HG03108 (cell line): ENCODE data around the gene APRT.
A peak's percentile ranks its signal among the peaks of the same experiment; 100 is the strongest.
"Not testable (repeated sequence)": the region's sequence is repeated elsewhere in the genome, so short reads cannot be mapped to it uniquely, and the experiment has no call there.

ENCODE experiments used
- ATAC-seq: cut with Tn5 transposase; IDR thresholded peaks from one replicate; pipeline ENCODE4 v1.9.1; 2021; ENCODE audit warnings: moderate library complexity; ENCODE audit not compliant: unreplicated experiment

Gene APRT

GRCh38 chr16:88790312-88791211, 21.2 kb downstream of the APRT start:
- no peak for ATAC-seq

DNA sequence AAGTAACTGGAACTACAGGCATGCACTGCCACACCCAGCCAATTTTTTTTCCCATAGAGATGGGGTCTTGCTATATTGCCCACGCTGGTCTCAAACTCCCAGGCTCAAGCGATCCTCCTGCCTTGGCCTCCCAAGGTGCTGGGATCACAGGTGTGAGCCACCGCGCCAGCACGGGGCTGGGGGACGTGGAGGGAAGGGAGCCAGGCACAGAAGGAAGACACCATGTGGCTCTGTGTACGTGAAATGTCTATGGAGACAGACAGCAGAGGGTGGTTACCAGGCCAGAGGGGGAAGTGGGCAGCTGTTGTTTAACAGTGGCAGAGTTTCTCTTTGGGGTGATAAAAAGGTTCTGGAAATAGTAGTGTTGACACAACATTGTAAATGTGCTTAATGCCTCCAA, 22.1 kb downstream of the APRT start:
- no peak for ATAC-seq

DNA sequence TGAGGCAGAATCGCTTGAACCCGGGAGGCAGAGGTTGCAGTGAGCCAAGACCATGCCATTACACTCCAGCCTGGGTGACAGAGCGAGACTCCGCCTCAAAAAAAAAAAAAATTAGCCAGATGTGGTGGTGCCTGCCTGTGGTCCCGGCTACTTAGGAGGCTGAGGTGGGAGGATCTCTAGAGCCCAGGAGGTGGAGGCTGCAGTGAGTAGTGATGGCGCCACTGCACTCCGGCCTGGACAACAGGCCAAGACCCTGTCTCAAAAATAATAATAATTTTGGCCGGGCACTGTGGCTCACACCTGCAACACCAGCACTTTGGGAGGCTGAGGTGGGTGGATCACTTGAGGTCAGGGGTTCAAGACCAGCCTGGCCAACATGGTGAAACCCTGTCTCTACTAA, 23.0 kb downstream of the APRT start:
- ATAC-seq: not testable (repeated sequence)

- ATAC-seq: no peak
Observed at GRCh38 chr16:88787579-88788314, 24.0 kb downstream of the APRT start.

GRCh38 chr16:88785106-88785924, 26.4 kb downstream of the APRT start, which contains the start of gene PIEZO1:
Gene PIEZO1, minus strand, starts transcription at chr16:88785220. Its CDS starts 256 bp downstream, at chr16:88784964.
- ATAC-seq: no peak

DNA sequence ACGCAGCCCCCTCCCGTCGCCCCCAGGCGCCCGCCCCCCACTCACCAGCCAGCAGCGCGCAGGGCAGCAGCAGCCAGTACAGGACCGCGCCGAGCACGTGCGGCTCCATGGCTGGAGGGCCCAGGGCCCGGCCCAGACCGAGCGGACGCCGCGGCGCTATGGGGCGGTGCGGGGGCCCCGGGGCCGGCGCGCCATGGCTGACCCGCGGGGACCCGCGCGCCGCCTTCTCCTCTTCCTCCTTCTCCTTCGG, 26.9 kb downstream of the APRT start:
- ATAC-seq: no peak

DNA sequence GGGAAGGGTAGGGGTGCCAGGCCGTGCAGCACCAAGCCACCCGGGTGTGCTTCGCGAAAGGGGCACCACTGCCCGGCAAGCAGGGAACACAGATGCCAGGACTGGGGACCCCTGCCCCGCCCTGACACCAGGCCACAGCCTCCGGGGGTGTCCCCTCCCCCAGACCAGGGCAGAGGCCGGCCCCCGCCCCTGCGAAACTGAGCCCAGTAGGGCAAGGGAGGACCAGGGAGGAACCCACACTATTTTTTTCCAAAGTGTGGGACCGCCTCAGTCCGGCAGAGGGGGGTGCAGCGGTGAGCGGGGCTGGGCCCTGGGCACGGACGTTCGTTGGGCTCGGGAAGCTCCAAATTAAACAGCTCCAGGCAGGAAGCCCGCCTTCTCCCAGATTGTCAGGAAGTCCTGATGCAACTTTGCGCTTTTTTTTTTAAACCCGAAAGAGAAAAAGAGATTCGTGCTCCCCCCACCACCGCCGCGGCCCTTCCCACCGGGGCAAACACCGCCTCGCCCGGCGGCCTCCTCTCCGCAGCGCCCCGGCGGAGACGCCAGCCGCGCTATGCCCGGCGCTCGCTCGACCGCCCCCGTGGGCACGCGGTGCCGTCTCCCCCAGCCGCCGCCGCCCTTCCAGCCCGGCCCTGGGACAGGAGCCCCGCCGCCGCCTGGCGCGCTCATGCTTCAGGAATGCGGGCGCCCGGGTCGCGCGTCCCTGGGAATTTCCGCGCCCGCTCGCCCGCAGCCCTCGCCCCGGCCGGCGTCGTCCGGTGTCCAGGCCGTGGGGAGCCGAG, 27.5 kb downstream of the APRT start:
- ATAC-seq: no peak

GRCh38 chr16:88783391-88784073, 28.2 kb downstream of the APRT start:
- ATAC-seq: no peak

DNA sequence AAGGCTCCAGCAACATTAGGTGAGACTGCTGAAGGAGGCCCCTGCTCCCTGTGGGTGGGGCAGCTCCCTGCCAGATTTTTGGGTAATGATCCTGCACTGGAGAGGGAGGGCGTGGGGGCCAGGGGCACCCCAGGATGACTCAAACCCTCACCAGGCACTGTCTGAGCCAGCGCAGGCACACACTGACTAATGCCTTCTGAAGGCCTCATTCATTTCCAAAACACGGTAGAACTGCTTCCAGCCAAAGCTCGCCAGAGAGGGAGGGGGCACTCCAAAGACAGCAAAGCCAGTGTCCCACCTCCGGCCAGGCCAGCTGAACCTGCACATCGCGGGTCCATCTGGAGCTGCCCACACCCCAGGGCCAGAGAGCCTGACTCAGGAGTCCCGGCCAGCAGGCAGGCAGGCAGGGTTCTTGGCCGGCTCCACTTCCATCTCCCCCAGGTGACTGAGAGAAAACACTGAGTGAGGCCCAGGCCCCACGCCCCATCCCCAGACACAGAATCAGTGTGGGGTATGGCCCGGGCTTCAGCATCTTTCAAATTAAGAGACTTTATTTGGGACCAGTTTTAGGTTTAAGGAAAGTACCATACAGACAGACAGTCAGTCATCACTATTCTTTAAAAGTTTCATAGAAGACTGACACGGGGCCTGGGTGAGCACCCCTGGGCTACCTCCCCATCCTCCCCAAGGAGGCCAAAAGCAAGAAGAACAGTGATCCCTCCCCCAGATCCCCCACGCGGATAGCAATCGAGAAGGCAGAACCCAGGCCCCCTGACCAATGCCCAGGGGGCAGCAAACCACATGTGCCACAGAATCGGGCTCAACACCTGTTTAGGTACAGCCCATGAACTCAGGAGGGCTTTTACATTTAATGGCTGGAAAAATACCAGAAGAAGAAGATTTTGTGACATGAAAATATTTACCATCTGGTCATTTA, 29.0 kb downstream of the APRT start:
- no peak for ATAC-seq

DNA sequence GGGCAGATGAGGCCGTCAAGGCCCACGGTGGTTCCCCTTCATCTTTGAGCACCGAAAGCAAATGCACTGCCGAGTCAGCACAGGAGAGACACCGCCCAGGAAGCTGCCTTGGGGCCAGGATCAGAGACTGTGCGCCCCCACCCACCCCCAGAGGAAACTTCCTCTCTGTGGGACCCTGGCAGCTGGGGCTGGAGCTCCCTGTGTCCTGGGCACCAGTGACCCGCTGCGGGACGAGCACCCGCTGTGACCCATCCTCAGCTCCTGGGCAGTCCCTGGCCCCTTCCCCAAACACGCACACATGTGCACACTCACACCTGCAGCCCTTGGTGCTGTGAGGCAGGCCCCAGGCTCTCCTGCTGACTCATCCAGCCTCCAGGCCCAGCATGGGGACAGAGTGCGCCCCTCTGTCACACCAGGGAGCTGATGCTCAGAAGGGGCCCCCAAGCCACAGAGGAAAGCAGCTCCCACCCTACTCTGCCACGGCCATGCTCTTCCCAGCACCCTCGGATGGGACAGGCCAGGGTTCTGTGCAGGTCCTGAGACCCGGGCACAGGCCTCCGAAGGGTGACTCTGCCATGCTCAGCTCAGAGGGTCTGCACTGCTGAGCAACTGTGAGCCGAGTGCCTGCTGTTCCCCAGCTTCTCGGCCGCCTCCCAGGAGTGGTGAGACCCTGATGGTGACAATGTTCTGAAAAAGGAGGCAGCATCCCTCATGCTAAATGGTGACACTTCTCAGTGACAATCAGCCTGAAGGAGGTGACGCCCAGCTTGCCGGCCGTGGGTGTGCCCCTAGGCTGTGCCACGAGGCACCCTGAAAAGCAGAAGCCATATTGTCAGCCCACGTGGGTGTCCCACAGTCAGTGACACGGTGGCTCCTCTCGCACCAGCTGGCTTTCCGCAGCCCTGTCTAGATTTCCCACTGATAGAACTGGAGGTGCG, 30.3 kb downstream of the APRT start:
- peak; percentile 43 for ATAC-seq

GRCh38 chr16:88780142-88781062, 31.3 kb downstream of the APRT start:
- no peak for ATAC-seq

- ATAC-seq: no peak
Observed at GRCh38 chr16:88779406-88780141, 32.2 kb downstream of the APRT start.

DNA sequence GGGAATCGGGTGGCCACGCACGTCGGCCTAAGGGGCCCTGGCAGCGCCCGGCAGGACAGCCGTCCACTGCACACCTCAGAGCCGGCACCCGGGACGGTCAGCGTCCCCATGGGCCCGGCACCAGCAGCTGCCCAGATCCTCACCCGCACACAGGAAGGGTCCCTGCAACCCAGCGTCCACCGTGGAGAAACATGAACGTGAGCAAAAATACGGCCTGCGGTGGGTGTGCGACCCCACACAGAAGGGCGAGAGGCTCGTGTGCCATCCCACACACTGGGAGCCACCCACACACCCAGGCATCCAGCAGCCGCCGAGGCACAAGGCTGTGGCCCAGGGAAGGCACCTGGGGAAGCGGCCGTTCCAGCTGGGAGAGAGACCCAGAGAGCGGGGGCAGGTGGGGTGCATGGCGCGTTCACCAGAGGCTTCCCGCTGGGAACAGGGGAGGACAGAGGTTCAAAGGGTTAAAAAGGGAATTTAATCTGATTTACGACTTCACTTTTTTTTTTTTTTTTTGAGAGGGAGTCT, 33.1 kb downstream of the APRT start:
- ATAC-seq: no peak

- ATAC-seq: no peak
Observed at GRCh38 chr16:88778271-88778525, 33.5 kb downstream of the APRT start.

- no peak for ATAC-seq
Observed at GRCh38 chr16:88777471-88778270, 34.1 kb downstream of the APRT start.
